B cell (primary cell): ENCODE results near the gene GAL.

Source experiments
- EZH2 ChIP-seq: IDR thresholded peaks from 2 replicates; pipeline ENCODE4 v1.6.1; 2012; ENCODE audit warnings: borderline replicate concordance, low read depth, mild to moderate bottlenecking, moderate library complexity, low read length; ENCODE audit not compliant: insufficient read depth, poor library complexity, severe bottlenecking
- TF ChIP-seq, protein P1 (sequence below): fragments of 200-600 bp; IDR thresholded peaks from one replicate; pipeline ENCODE4 v1.8.0; 2022; ENCODE audit warnings: antibody characterized with exemption, mild to moderate bottlenecking

DNA sequence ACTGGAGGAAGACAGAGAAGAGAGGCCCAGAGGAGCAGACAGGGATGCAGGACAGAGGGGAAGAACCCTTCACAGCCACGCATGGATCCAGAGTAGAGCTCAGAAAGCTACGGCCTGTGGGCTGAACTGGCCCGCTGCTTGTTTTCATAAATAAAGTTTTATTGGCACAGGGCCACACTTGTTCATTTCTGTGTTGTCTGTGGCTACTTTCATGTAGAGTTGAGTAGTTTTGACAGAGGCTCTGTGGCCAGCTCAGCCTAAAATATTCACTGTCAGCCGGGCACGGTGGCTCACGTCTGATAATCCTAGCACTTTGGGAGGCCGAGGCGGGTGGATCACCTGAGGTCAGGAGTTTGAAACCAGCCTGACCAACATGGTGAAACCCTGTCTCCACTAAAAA lies 26.2 kb upstream of the GAL start:
- no peak for TF ChIP-seq EZH2
- TF ChIP-seq, protein P1, sequence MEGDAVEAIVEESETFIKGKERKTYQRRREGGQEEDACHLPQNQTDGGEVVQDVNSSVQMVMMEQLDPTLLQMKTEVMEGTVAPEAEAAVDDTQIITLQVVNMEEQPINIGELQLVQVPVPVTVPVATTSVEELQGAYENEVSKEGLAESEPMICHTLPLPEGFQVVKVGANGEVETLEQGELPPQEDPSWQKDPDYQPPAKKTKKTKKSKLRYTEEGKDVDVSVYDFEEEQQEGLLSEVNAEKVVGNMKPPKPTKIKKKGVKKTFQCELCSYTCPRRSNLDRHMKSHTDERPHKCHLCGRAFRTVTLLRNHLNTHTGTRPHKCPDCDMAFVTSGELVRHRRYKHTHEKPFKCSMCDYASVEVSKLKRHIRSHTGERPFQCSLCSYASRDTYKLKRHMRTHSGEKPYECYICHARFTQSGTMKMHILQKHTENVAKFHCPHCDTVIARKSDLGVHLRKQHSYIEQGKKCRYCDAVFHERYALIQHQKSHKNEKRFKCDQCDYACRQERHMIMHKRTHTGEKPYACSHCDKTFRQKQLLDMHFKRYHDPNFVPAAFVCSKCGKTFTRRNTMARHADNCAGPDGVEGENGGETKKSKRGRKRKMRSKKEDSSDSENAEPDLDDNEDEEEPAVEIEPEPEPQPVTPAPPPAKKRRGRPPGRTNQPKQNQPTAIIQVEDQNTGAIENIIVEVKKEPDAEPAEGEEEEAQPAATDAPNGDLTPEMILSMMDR, result no peak
